H1 (cell line): ENCODE data around the gene FNIP2. TPM values are rescaled to one million over a fixed set of nuclear protein-coding genes. Genes with fewer than 3 reads are reported as not detected.

Experiments
- CTCF ChIA-PET: fragments of 300-600 bp; sonication (Branson Sonifier 250); formaldehyde crosslinking; loops from one replicate; lab custom pipeline; 2021; ENCODE audit not compliant: partially characterized antibody; lab: Charles Lee
- POLR2A ChIA-PET: fragments of 300-600 bp; sonication (Branson Sonifier 250); formaldehyde crosslinking; loops from one replicate; lab custom pipeline; 2021; ENCODE audit warnings: inconsistent platforms; ENCODE audit not compliant: partially characterized antibody; lab: Charles Lee
- DNase-seq, 2 experiments: peaks; one replicate each; pipeline versions ENCODE4 v3.0.0 to v3.0.0-alpha.2; 2010 to 2022; ENCODE audit warnings: low spot score in 2 of 2, low read depth in 1 of 2, mixed read lengths in 1 of 2
- FAIRE-seq: peaks from 2 replicates; lab custom pipeline; 2011; peaks lifted over from hg19 to GRCh38; lab: Jason Lieb, UNC
- H2AFZ ChIP-seq: 2 replicates; pipeline ENCODE4 v1.8.1; 2012; ENCODE audit warnings: low read length, inconsistent platforms
- H2AK5ac ChIP-seq: 2 replicates; pipeline ENCODE4 v1.6.1; 2013; ENCODE audit warnings: low read depth, low read length
- H2BK120ac ChIP-seq: replicated peaks from 2 replicates; pipeline ENCODE3; 2013; ENCODE audit warnings: low read depth, low read length, inconsistent platforms
- H2BK12ac ChIP-seq: 2 replicates; pipeline ENCODE4 v1.6.1; 2013; ENCODE audit warnings: low read depth, low read length
- H2BK15ac ChIP-seq: 2 replicates; pipeline ENCODE4 v1.6.1; 2013; ENCODE audit warnings: low read length
- H2BK20ac ChIP-seq: 2 replicates; pipeline ENCODE4 v1.6.1; 2013; ENCODE audit warnings: low read length
- H2BK5ac ChIP-seq: 2 replicates; pipeline ENCODE4 v1.6.1; 2013; ENCODE audit warnings: low read depth, low read length
- H3K14ac ChIP-seq: 2 replicates; pipeline ENCODE4 v1.6.1; 2013; ENCODE audit warnings: inconsistent platforms; ENCODE audit not compliant: insufficient read length
- H3K18ac ChIP-seq: 2 replicates; pipeline ENCODE4 v1.6.1; 2013; ENCODE audit warnings: low read length; ENCODE audit errors: extremely low read depth
- H3K23ac ChIP-seq: 2 replicates; pipeline ENCODE4 v1.6.1; 2013; ENCODE audit warnings: inconsistent platforms; ENCODE audit not compliant: insufficient read length
- H3K23me2 ChIP-seq: 2 replicates; pipeline ENCODE4 v1.6.1; 2013; ENCODE audit warnings: low read depth, low read length
- H3K27ac ChIP-seq: 2 replicates; pipeline ENCODE4 v1.6.1; 2011; ENCODE audit warnings: low read depth, low read length, inconsistent platforms
- H3K27me3 ChIP-seq, 4 experiments: replicated peaks in 1 of 4; 1 replicate in 1 of 4; 2 replicates in 3 of 4; pipeline versions ENCODE4 v1.6.1 to v1.8.1; 2011 to 2013; ENCODE audit warnings: low read length in 3 of 4, mild to moderate bottlenecking in 3 of 4, inconsistent platforms in 2 of 4, mixed read lengths in 2 of 4, moderate library complexity in 1 of 4; ENCODE audit not compliant: control insufficient read depth in 3 of 4, insufficient read depth in 3 of 4; ENCODE audit errors: extremely low read depth in 1 of 4
- H3K36me3 ChIP-seq, 4 experiments: 2 replicates each; pipeline versions ENCODE4 v1.6.1 to v1.8.1; 2011 to 2013; ENCODE audit warnings: mild to moderate bottlenecking in 4 of 4, low read length in 3 of 4, moderate library complexity in 2 of 4, control low read depth in 1 of 4, inconsistent platforms in 1 of 4; ENCODE audit not compliant: insufficient read depth in 4 of 4, control insufficient read depth in 2 of 4
- H3K4ac ChIP-seq: replicated peaks from 2 replicates; pipeline ENCODE3; 2013; ENCODE audit warnings: low read length, low read depth, mixed read lengths, inconsistent platforms; ENCODE audit not compliant: insufficient read length
- H3K4me1 ChIP-seq, 4 experiments: replicated peaks in 1 of 4; 1 replicate in 1 of 4; 2 replicates in 3 of 4; pipeline versions ENCODE4 v1.6.1 to v1.8.1; 2011 to 2013; ENCODE audit warnings: low read length in 3 of 4, inconsistent platforms in 2 of 4, mixed read lengths in 1 of 4; ENCODE audit not compliant: insufficient read depth in 4 of 4, control insufficient read depth in 3 of 4
- H3K4me2 ChIP-seq, 2 experiments: 2 replicates each; pipeline versions ENCODE4 v1.6.1 to v1.8.1; 2011 to 2013; ENCODE audit warnings: low read depth in 2 of 2, low read length in 2 of 2, control low read depth in 1 of 2, inconsistent platforms in 1 of 2, mild to moderate bottlenecking in 1 of 2; ENCODE audit not compliant: insufficient read depth in 1 of 2
- H3K4me3 ChIP-seq, 4 experiments: fragments of 200-600, 300-600 bp in 1 of 4; sonication (generic), shearing (Covaris generic), sonication (Bioruptor Twin) in 1 of 4; 2 replicates each; pipeline versions ENCODE4 v1.5.1 to v1.8.1; 2011 to 2016; ENCODE audit warnings: low read length in 4 of 4, low read depth in 3 of 4, control low read depth in 2 of 4, inconsistent platforms in 2 of 4, mild to moderate bottlenecking in 2 of 4, mixed read lengths in 1 of 4, moderate library complexity in 1 of 4; ENCODE audit not compliant: insufficient read depth in 2 of 4; ENCODE audit errors: extremely low read depth in 1 of 4
- H3K56ac ChIP-seq: replicated peaks from 2 replicates; pipeline ENCODE3; 2013; ENCODE audit warnings: low read depth, mild to moderate bottlenecking, mixed read lengths, low read length, inconsistent platforms; ENCODE audit not compliant: insufficient read length
- H3K79me1 ChIP-seq: 2 replicates; pipeline ENCODE4 v1.6.1; 2013; ENCODE audit warnings: low read depth, low read length, control low read depth
- H3K79me2 ChIP-seq, 2 experiments: 2 replicates each; pipeline versions ENCODE4 v1.6.1 to v1.8.1; 2012 to 2013; ENCODE audit warnings: low read length in 2 of 2, mild to moderate bottlenecking in 2 of 2, inconsistent platforms in 1 of 2; ENCODE audit not compliant: insufficient read depth in 2 of 2, control insufficient read depth in 1 of 2
- H3K9ac ChIP-seq, 4 experiments: replicated peaks in 1 of 4; 1 replicate in 1 of 4; 2 replicates in 3 of 4; pipeline versions ENCODE4 v1.6.1 to v1.8.1; 2011 to 2013; ENCODE audit warnings: low read depth in 3 of 4, low read length in 3 of 4, control low read depth in 2 of 4, mild to moderate bottlenecking in 2 of 4, moderate library complexity in 2 of 4, inconsistent platforms in 1 of 4; ENCODE audit errors: extremely low read depth in 1 of 4
- H3K9me3 ChIP-seq, 2 experiments: 2 replicates each; pipeline versions ENCODE4 v1.6.1 to v1.8.1; 2012 to 2013; ENCODE audit warnings: mild to moderate bottlenecking in 2 of 2, moderate library complexity in 2 of 2, control low read depth in 1 of 2, inconsistent platforms in 1 of 2, low read depth in 1 of 2, low read length in 1 of 2, mixed read lengths in 1 of 2; ENCODE audit not compliant: insufficient read depth in 2 of 2
- H4K20me1 ChIP-seq, 2 experiments: replicated peaks in 1 of 2; 2 replicates each; pipeline versions ENCODE3 to v1.8.1; 2011 to 2013; ENCODE audit warnings: inconsistent platforms in 2 of 2, low read length in 2 of 2, mild to moderate bottlenecking in 1 of 2; ENCODE audit not compliant: insufficient read depth in 2 of 2, control insufficient read depth in 1 of 2
- H4K5ac ChIP-seq: 2 replicates; pipeline ENCODE4 v1.6.1; 2013; ENCODE audit warnings: low read length, low read depth, mixed read lengths, inconsistent platforms; ENCODE audit not compliant: insufficient read length
- H4K8ac ChIP-seq: 2 replicates; pipeline ENCODE4 v1.8.0; 2013; ENCODE audit warnings: mild to moderate bottlenecking, moderate library complexity, low read length, inconsistent platforms; ENCODE audit not compliant: insufficient read depth; ENCODE audit errors: extremely low read depth
- H4K91ac ChIP-seq: replicated peaks from 2 replicates; pipeline ENCODE3; 2013; ENCODE audit warnings: low read length, mixed read lengths, inconsistent platforms; ENCODE audit not compliant: insufficient read length
- ATF2 ChIP-seq: IDR thresholded peaks from 2 replicates; pipeline ENCODE4 v1.6.1; 2012; ENCODE audit warnings: low read length, inconsistent platforms
- CBX8 ChIP-seq: fragments of 300-800, 300-1000 bp; sonication (generic); IDR thresholded peaks from 2 replicates; pipeline ENCODE4 v1.7.1; 2016; ENCODE audit warnings: low read depth, low read length, borderline replicate concordance
- CREB1 ChIP-seq: IDR thresholded peaks from 2 replicates; pipeline ENCODE4 v1.6.1; 2012; ENCODE audit warnings: inconsistent platforms
- CTBP2 ChIP-seq: IDR thresholded peaks from 2 replicates; pipeline ENCODE4 v1.7.0; 2011; ENCODE audit warnings: borderline replicate concordance, mild to moderate bottlenecking, moderate library complexity, mixed read lengths, low read length; ENCODE audit not compliant: insufficient read depth, insufficient read length
- EGR1 ChIP-seq: IDR thresholded peaks from 2 replicates; pipeline ENCODE4 v1.6.1; 2011; ENCODE audit warnings: low read depth, low read length, borderline replicate concordance
- HDAC2 ChIP-seq, 2 experiments: fragments of 300-600 bp in 1 of 2; sonication (generic) in 1 of 2; IDR thresholded peaks; 2 replicates each; pipeline ENCODE4 v1.6.1; 2011 to 2012; ENCODE audit warnings: low read depth in 2 of 2, low read length in 2 of 2, mild to moderate bottlenecking in 2 of 2, moderate library complexity in 2 of 2, borderline replicate concordance in 1 of 2, inconsistent platforms in 1 of 2
- POLR2A ChIP-seq, 2 experiments: IDR thresholded peaks; 1 replicate in 1 of 2; 2 replicates in 1 of 2; pipeline ENCODE4 v1.6.1; 2011; ENCODE audit warnings: low read depth in 2 of 2, low read length in 2 of 2, mild to moderate bottlenecking in 2 of 2; ENCODE audit errors: control extremely low read depth in 1 of 2
- SAP30 ChIP-seq: fragments of 300-600 bp; sonication (generic); IDR thresholded peaks from 2 replicates; pipeline ENCODE4 v1.7.1; 2012; ENCODE audit warnings: low read length, moderate library complexity, mild to moderate bottlenecking, inconsistent platforms; ENCODE audit not compliant: insufficient read depth, insufficient replicate concordance
- SIN3A ChIP-seq, 2 experiments: IDR thresholded peaks in 1 of 2; conservative IDR thresholded peaks in 1 of 2; 2 replicates each; pipeline ENCODE4 v1.6.1; 2011 to 2012; ENCODE audit warnings: low read length in 2 of 2, improper control_type of control experiment in 1 of 2, low read depth in 1 of 2, mild to moderate bottlenecking in 1 of 2
- SP4 ChIP-seq: IDR thresholded peaks from 2 replicates; pipeline ENCODE4 v1.6.1; 2012; ENCODE audit warnings: low read length, inconsistent platforms
- TAF7 ChIP-seq: optimal IDR thresholded peaks from 2 replicates; pipeline ENCODE3; 2011; ENCODE audit warnings: low read depth, mild to moderate bottlenecking, inconsistent platforms, low read length, moderate library complexity, borderline replicate concordance
- WGBS, 2 experiments: shearing (Covaris generic) in 1 of 2; methylation state at CpG; one replicate each; pipeline versions ENCODE4 v1.1.6 to v1.1.7; 2013 to 2015; ENCODE audit warnings: low lambda C conversion rate in 2 of 2, mixed read lengths in 2 of 2, inconsistent platforms in 1 of 2, low coverage in 1 of 2, missing lambda C conversion rate in 1 of 2; ENCODE audit not compliant: insufficient replicate concordance in 2 of 2, insufficient coverage in 1 of 2, insufficient read length in 1 of 2; ENCODE audit errors: extremely low coverage in 1 of 2, missing lambda C conversion rate in 1 of 2; 5-methylcytosine and 5-hydroxymethylcytosine counted together
- polyA plus RNA-seq, 7 experiments: library from polyadenylated mRNA; depleted of rRNA in 3 of 7; stranded (reverse) in 5 of 7; unstranded in 2 of 7; fragments of >200 nt in 5 of 7; fragments of 200-250 nt in 2 of 7; gene quantifications; 1 replicate in 5 of 7; 2 replicates in 1 of 7; 4 replicates in 1 of 7; pipeline versions ENCODE4 v1.2.1 to v1.2.3, GENCODE V29; 2011 to 2013; ENCODE audit warnings: missing spikeins in 2 of 7, mixed read lengths in 2 of 7
- total RNA-seq: library from RNA; stranded (reverse); fragmentation: NEBNext Ultra II Directional; extraction: Animal tissue kit (Norgen Biotek cat#: 25700); gene quantifications from 2 replicates; pipeline ENCODE4 v1.2.1, GENCODE V29; 2021

The FNIP2 gene
- total and polyA plus RNA-seq, 2 of the 8 experiments (the other 6 are each of a cell fraction or from before 2014, with no cell fraction given): 4.0 to 13.0 TPM

- no peak overlapping the region for H2BK5ac ChIP-seq
- H4K91ac ChIP-seq: no peak overlapping the region
- no peak overlapping the region for H4K8ac ChIP-seq
- CTCF ChIA-PET: no interaction called here
- H3K14ac ChIP-seq: no peak overlapping the region
- TF ChIP-seq CTBP2: no peak
- TF ChIP-seq HDAC2 (IDR thresholded peaks at IDR 0.05; ENCODE audit: borderline replicate concordance in 1 of 2, low read depth in 2 of 2, low read length in 2 of 2): no peak
- no peak for TF ChIP-seq EGR1
- no peak for TF ChIP-seq ATF2
- no peak for TF ChIP-seq SIN3A (conservative IDR thresholded peaks at IDR 0.05 in 1 of 2, IDR thresholded peaks at IDR 0.05 in 1 of 2; ENCODE audit: low read depth in 1 of 2, low read length in 2 of 2)
- no peak for TF ChIP-seq POLR2A (IDR thresholded peaks at IDR 0.05; ENCODE audit: control extremely low read depth in 1 of 2, low read depth in 2 of 2, low read length in 2 of 2)
- no peak for TF ChIP-seq SP4
- no peak for TF ChIP-seq SAP30
- no peak for TF ChIP-seq TAF7
- no peak for TF ChIP-seq CBX8
- TF ChIP-seq CREB1: no peak
- no peak overlapping the region for H3K4me3 ChIP-seq
- peaks cover 0 to 5% of the 10 kb centered on the region in 2 experiments; a peak in 1 of 4 replicates for H3K79me2 ChIP-seq
- no peak overlapping the region for H3K9ac ChIP-seq
- no peaks in the 10 kb centered on the region; a peak in 1 of 7 replicates for H3K27me3 ChIP-seq
- H3K23ac ChIP-seq: no peak overlapping the region
- H2AFZ ChIP-seq: no peak overlapping the region
- POLR2A ChIA-PET: no interaction called here
- DNase-seq: no peak
- H3K18ac ChIP-seq: no peak overlapping the region
- H2BK15ac ChIP-seq: no peak overlapping the region
- no peaks in the 10 kb centered on the region for H3K36me3 ChIP-seq
- H3K79me1 ChIP-seq: no peaks in the 10 kb centered on the region
- H2BK20ac ChIP-seq: no peak overlapping the region
- H4K20me1 ChIP-seq: peaks cover 0 to 2% of the 10 kb centered on the region in 2 experiments
- H3K56ac ChIP-seq: no peak overlapping the region
- 92% methylated on average over 6 of the region's 6 CpGs; no CpG with 5 or more reads in 1 of the 2 experiments for WGBS, 2 experiments
- H3K9me3 ChIP-seq: no peaks in the 10 kb centered on the region
- H2BK12ac ChIP-seq: no peak overlapping the region
- H3K4me2 ChIP-seq: no peak overlapping the region
- no peak overlapping the region for H2AK5ac ChIP-seq
- FAIRE-seq: no peak
- H4K5ac ChIP-seq: no peak overlapping the region
- H3K4me1 ChIP-seq: peaks cover 0 to 5% (median 0%) of the 10 kb centered on the region in 4 experiments; a peak in 2 of 7 replicates
- H3K27ac ChIP-seq: no peak overlapping the region
- no peak overlapping the region for H3K4ac ChIP-seq
- H2BK120ac ChIP-seq: no peak overlapping the region
- H3K23me2 ChIP-seq: peaks cover 8% of the 10 kb centered on the region
These were observed 2.3 kb upstream of the FNIP2 start for GRCh38 chr4:158766434-158767044.
